Measurements from ENCODE around the gene THOC5. TPM values are rescaled to one million over a fixed set of nuclear protein-coding genes. Genes with fewer than 3 reads are reported as not detected.
"Not testable (repeated sequence)": the region's sequence is repeated elsewhere in the genome, so short reads cannot be mapped to it uniquely, and the experiment has no call there.

Gene THOC5
- total and polyA plus RNA-seq, 4 experiments from 2014 or later = 24.6 to 57.7 (median 42.5) TPM

- no peaks in the 10 kb centered on the region for H3K4me1 Mint-ChIP-seq
- peaks cover 0 to 7% (median 0%) of the 10 kb centered on the region in 8 donors for H3K9me3 Mint-ChIP-seq
- Histone ChIP-seq H3K36me3 (ENCODE audit: insufficient read depth, low read length) (no peaks in the 10 kb centered on the region), H3K9me3 (ENCODE audit: control insufficient read depth in 1 of 2, low read length in 2 of 2) (no peaks in the 10 kb centered on the region), H3K27ac (ENCODE audit: low read depth, low read length) (no peak overlapping the region), H3K4me1 (ENCODE audit: insufficient read depth, low read length) (no peaks in the 10 kb centered on the region), H3K27me3 (ENCODE audit: insufficient read depth, low read length) (no peaks in the 10 kb centered on the region), H3K4me3 (ENCODE audit: low read length in 2 of 2) (no peak overlapping the region)
- intact Hi-C loops (cut with micrococcal nuclease) = no loop called here
- DNase-seq = no peak
- H3K27me3 Mint-ChIP-seq = no peaks in the 10 kb centered on the region
- H3K27ac Mint-ChIP-seq = no peak overlapping the region
- CTCF ChIA-PET (ENCODE audit: partially characterized antibody) = no interaction called here
- POLR2A ChIA-PET (ENCODE audit: partially characterized antibody) = no interaction called here
- peaks cover 3 to 33% of the 10 kb centered on the region in 2 donors for H3K36me3 Mint-ChIP-seq
- no peak overlapping the region for H3K4me3 Mint-ChIP-seq
These were observed 62.5 kb downstream of the THOC5 start for GRCh38 chr22:29491012-29491411.

GRCh38 chr22:29489127-29489780 is 64.3 kb downstream of the THOC5 start:
- CTCF ChIA-PET (ENCODE audit: partially characterized antibody); H3K9me3 Mint-ChIP-seq; H3K27ac Mint-ChIP-seq; intact Hi-C loops (cut with micrococcal nuclease); H3K27me3 Mint-ChIP-seq; H3K4me1 Mint-ChIP-seq; H3K4me1 ChIP-seq (ENCODE audit: insufficient read depth, low read length); H3K27ac ChIP-seq (ENCODE audit: low read depth, low read length); H3K4me3 ChIP-seq (ENCODE audit: low read length in 2 of 2); H3K36me3 ChIP-seq (ENCODE audit: insufficient read depth, low read length); POLR2A ChIA-PET (ENCODE audit: partially characterized antibody); DNase-seq; H3K9me3 ChIP-seq (ENCODE audit: control insufficient read depth in 1 of 2, low read length in 2 of 2); H3K4me3 Mint-ChIP-seq; H3K27me3 ChIP-seq (ENCODE audit: insufficient read depth, low read length): not testable (repeated sequence)
- peaks cover 3 to 19% of the 10 kb centered on the region in 2 donors for H3K36me3 Mint-ChIP-seq

GRCh38 chr22:29487426-29487986 is 66.1 kb downstream of the THOC5 start:
- no peaks in the 10 kb centered on the region for H3K27me3 ChIP-seq (ENCODE audit: insufficient read depth, low read length)
- no peaks in the 10 kb centered on the region for H3K4me1 ChIP-seq (ENCODE audit: insufficient read depth, low read length)
- no peak overlapping the region for H3K27ac ChIP-seq (ENCODE audit: low read depth, low read length)
- ChIA-PET CTCF (ENCODE audit: partially characterized antibody) (interaction anchor here (0.7 kb wide), 1 partner anchor 942 kb away, joined by 4 read pairs; no protein-coding TSS in a partner anchor), POLR2A (ENCODE audit: partially characterized antibody) (interaction anchor here (0.9 kb wide), 1 partner anchor 1784 kb away, joined by 3 read pairs; no protein-coding TSS in a partner anchor)
- Mint-ChIP-seq H3K27me3 (no peaks in the 10 kb centered on the region), H3K36me3 (peaks cover 3 to 19% of the 10 kb centered on the region in 2 donors), H3K27ac (no peak overlapping the region), H3K9me3 (no peaks in the 10 kb centered on the region), H3K4me1 (no peaks in the 10 kb centered on the region), H3K4me3 (no peak overlapping the region)
- no peaks in the 10 kb centered on the region for H3K9me3 ChIP-seq (ENCODE audit: control insufficient read depth in 1 of 2, low read length in 2 of 2)
- no peaks in the 10 kb centered on the region for H3K36me3 ChIP-seq (ENCODE audit: insufficient read depth, low read length)
- DNase-seq = no peak
- intact Hi-C loops (cut with micrococcal nuclease) = no loop called here
- no peak overlapping the region for H3K4me3 ChIP-seq (ENCODE audit: low read length in 2 of 2)

DNA sequence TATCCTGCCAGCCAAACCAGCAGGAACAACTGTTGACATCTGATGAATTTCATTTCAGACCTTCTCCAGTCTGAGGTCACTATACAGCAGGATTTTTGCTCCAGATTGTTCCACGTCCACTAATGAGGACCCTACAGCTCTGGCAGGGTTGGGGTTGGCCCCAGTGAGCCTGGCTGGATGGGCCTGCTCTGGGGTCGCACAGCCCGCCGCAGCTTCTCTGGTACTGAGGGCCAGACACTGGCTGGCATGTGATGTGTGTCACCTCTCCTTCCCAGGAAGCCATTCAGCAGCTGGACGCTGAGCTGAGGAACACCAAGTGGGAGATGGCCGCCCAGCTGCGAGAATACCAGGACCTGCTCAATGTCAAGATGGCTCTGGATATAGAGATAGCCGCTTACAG is 68.1 kb downstream of the THOC5 start:
- H3K9me3 ChIP-seq (ENCODE audit: control insufficient read depth in 1 of 2, low read length in 2 of 2) = no peaks in the 10 kb centered on the region
- H3K27ac Mint-ChIP-seq = no peak overlapping the region
- no peak overlapping the region for H3K27ac ChIP-seq (ENCODE audit: low read depth, low read length)
- H3K27me3 Mint-ChIP-seq = peaks cover 8% of the 10 kb centered on the region in 2 donors
- POLR2A ChIA-PET (ENCODE audit: partially characterized antibody) = no interaction called here
- no peaks in the 10 kb centered on the region for H3K27me3 ChIP-seq (ENCODE audit: insufficient read depth, low read length)
- CTCF ChIA-PET (ENCODE audit: partially characterized antibody) = interaction anchor here (1.9 kb wide), 1 partner anchor 14 kb away, joined by 6 read pairs; no protein-coding TSS in a partner anchor
- DNase-seq = no peak
- peaks cover 3 to 19% of the 10 kb centered on the region in 2 donors for H3K36me3 Mint-ChIP-seq
- H3K4me1 Mint-ChIP-seq = peaks cover 0 to 11% (median 4%) of the 10 kb centered on the region in 4 donors
- no peaks in the 10 kb centered on the region for H3K36me3 ChIP-seq (ENCODE audit: insufficient read depth, low read length)
- peaks cover 0 to 4% (median 0%) of the 10 kb centered on the region in 8 donors for H3K9me3 Mint-ChIP-seq
- intact Hi-C loops (cut with micrococcal nuclease) = no loop called here
- no peak overlapping the region for H3K4me3 ChIP-seq (ENCODE audit: low read length in 2 of 2)
- H3K4me3 Mint-ChIP-seq = no peak overlapping the region
- H3K4me1 ChIP-seq (ENCODE audit: insufficient read depth, low read length) = no peaks in the 10 kb centered on the region

GRCh38 chr22:29484642-29485041 is 68.9 kb downstream of the THOC5 start:
- Mint-ChIP-seq H3K9me3 (peaks cover 0 to 5% (median 0%) of the 10 kb centered on the region in 8 donors), H3K4me3 (no peak overlapping the region), H3K27ac (no peak overlapping the region), H3K27me3 (peaks cover 9 to 10% of the 10 kb centered on the region in 2 donors), H3K4me1 (peaks cover 2 to 13% (median 5%) of the 10 kb centered on the region in 4 donors), H3K36me3 (peaks cover 3 to 16% of the 10 kb centered on the region in 2 donors)
- no peaks in the 10 kb centered on the region for H3K9me3 ChIP-seq (ENCODE audit: control insufficient read depth in 1 of 2, low read length in 2 of 2)
- no peak overlapping the region for H3K27ac ChIP-seq (ENCODE audit: low read depth, low read length)
- no peak for DNase-seq
- H3K4me1 ChIP-seq (ENCODE audit: insufficient read depth, low read length) = no peaks in the 10 kb centered on the region
- no peaks in the 10 kb centered on the region for H3K27me3 ChIP-seq (ENCODE audit: insufficient read depth, low read length)
- ChIA-PET CTCF (ENCODE audit: partially characterized antibody) (interaction anchor here (1.9 kb wide), 1 partner anchor 14 kb away, joined by 6 read pairs; no protein-coding TSS in a partner anchor), POLR2A (ENCODE audit: partially characterized antibody) (no interaction called here)
- intact Hi-C loops (cut with micrococcal nuclease) = no loop called here
- no peaks in the 10 kb centered on the region for H3K36me3 ChIP-seq (ENCODE audit: insufficient read depth, low read length)
- no peak overlapping the region for H3K4me3 ChIP-seq (ENCODE audit: low read length in 2 of 2)

GRCh38 chr22:29483254-29483653 is 70.3 kb downstream of the THOC5 start:
- CTCF ChIA-PET (ENCODE audit: partially characterized antibody) = no interaction called here

GRCh38 chr22:29482726-29483125 is 70.8 kb downstream of the THOC5 start:
- H3K27me3 ChIP-seq (ENCODE audit: insufficient read depth, low read length) = peaks cover 10% of the 10 kb centered on the region
- Mint-ChIP-seq H3K4me1 (peaks cover 5 to 22% (median 10%) of the 10 kb centered on the region in 4 donors), H3K27me3 (peaks cover 21 to 22% of the 10 kb centered on the region in 2 donors), H3K36me3 (peaks cover 2 to 7% of the 10 kb centered on the region in 2 donors), H3K9me3 (peaks cover 0 to 8% (median 0%) of the 10 kb centered on the region in 8 donors), H3K27ac (no peak overlapping the region), H3K4me3 (no peak overlapping the region)
- H3K36me3 ChIP-seq (ENCODE audit: insufficient read depth, low read length) = no peaks in the 10 kb centered on the region
- ChIA-PET CTCF (ENCODE audit: partially characterized antibody) (no interaction called here), POLR2A (ENCODE audit: partially characterized antibody) (no interaction called here)
- H3K4me1 ChIP-seq (ENCODE audit: insufficient read depth, low read length) = no peaks in the 10 kb centered on the region
- H3K4me3 ChIP-seq (ENCODE audit: low read length in 2 of 2) = no peak overlapping the region
- H3K27ac ChIP-seq (ENCODE audit: low read depth, low read length) = no peak overlapping the region
- no peaks in the 10 kb centered on the region for H3K9me3 ChIP-seq (ENCODE audit: control insufficient read depth in 1 of 2, low read length in 2 of 2)
- intact Hi-C loops (cut with micrococcal nuclease) = no loop called here
- DNase-seq = no peak

More at GRCh38 chr22:29483254-29483653, 70.3 kb downstream of the THOC5 start:
- H3K27ac Mint-ChIP-seq = no peak overlapping the region
- DNase-seq = no peak
- peaks cover 5 to 22% (median 10%) of the 10 kb centered on the region in 4 donors for H3K4me1 Mint-ChIP-seq
- Histone ChIP-seq H3K36me3 (ENCODE audit: insufficient read depth, low read length) (no peaks in the 10 kb centered on the region), H3K4me1 (ENCODE audit: insufficient read depth, low read length) (no peaks in the 10 kb centered on the region), H3K9me3 (ENCODE audit: control insufficient read depth in 1 of 2, low read length in 2 of 2) (no peaks in the 10 kb centered on the region), H3K27me3 (ENCODE audit: insufficient read depth, low read length) (peaks cover 10% of the 10 kb centered on the region), H3K27ac (ENCODE audit: low read depth, low read length) (no peak overlapping the region), H3K4me3 (ENCODE audit: low read length in 2 of 2) (no peak overlapping the region)
- peaks cover 3 to 8% of the 10 kb centered on the region in 2 donors for H3K36me3 Mint-ChIP-seq
- no peak overlapping the region for H3K4me3 Mint-ChIP-seq
- peaks cover 0 to 8% (median 0%) of the 10 kb centered on the region in 8 donors for H3K9me3 Mint-ChIP-seq
- intact Hi-C loops (cut with micrococcal nuclease) = no loop called here
- POLR2A ChIA-PET (ENCODE audit: partially characterized antibody) = no interaction called here
- peaks cover 19 to 21% of the 10 kb centered on the region in 2 donors for H3K27me3 Mint-ChIP-seq

Measured in CD4-positive, alpha-beta memory T cell (primary cell).